Epithelial cell of esophagus (primary cell): ENCODE measurements around the gene FIBP.

Experiments used
- DNase-seq: peaks from one replicate; pipeline ENCODE4 v3.0.0; 2010; ENCODE audit warnings: low read depth
- H3K4me3 ChIP-seq: 2 replicates; pipeline ENCODE4 v1.5.1; 2011; ENCODE audit warnings: mild to moderate bottlenecking, low read length, control low read depth
- TF ChIP-seq, protein P1 (sequence below): IDR thresholded peaks from 2 replicates; pipeline ENCODE4 v1.5.1; 2011; ENCODE audit warnings: low read depth, mild to moderate bottlenecking, low read length, control low read depth, inconsistent platforms; ENCODE audit not compliant: insufficient read depth; ENCODE audit errors: missing control alignments

Gene FIBP

DNA sequence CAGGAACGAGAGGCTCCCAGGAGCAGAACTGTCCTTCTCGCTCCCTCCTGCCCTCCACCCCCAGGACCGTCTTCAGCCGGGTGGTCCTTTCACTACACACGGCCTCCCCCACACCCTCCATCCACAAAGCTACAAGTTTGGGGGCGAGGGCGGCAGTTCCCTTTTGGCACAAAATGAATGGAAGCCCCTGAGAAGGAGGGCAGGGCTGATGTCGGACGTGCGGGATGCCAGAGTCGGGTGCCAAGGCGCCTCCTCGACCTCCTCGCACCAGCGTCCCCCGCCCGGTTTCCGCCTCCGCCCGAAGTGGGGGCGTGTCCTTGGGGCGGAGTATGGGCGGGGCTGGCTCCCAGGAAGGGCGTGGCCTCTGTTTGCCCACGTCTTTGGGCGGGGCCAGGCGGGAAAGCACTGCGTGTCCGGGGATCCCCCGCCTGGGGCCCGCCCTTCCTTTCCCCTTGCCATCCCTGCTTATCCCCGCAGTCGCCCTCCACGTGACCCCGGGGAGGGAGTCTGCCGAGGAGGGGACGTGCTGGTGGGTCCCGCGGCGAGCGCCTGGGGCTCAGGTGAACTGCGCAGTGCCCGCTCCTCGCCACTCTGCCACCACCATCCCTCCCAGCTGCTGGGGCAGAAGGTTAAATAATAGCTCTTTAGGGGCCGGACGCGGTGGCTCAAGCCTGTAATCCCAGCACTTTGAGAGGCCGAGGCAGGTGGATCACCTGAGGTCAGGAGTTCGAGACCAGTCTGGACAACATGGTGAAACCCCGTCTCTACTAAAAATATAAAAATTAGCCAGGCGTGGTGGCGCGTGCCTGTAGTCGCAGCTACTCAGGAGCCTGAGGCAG is 14.7 kb downstream of the FIBP start:
- TF ChIP-seq, protein P1, sequence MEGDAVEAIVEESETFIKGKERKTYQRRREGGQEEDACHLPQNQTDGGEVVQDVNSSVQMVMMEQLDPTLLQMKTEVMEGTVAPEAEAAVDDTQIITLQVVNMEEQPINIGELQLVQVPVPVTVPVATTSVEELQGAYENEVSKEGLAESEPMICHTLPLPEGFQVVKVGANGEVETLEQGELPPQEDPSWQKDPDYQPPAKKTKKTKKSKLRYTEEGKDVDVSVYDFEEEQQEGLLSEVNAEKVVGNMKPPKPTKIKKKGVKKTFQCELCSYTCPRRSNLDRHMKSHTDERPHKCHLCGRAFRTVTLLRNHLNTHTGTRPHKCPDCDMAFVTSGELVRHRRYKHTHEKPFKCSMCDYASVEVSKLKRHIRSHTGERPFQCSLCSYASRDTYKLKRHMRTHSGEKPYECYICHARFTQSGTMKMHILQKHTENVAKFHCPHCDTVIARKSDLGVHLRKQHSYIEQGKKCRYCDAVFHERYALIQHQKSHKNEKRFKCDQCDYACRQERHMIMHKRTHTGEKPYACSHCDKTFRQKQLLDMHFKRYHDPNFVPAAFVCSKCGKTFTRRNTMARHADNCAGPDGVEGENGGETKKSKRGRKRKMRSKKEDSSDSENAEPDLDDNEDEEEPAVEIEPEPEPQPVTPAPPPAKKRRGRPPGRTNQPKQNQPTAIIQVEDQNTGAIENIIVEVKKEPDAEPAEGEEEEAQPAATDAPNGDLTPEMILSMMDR: no peak
- DNase-seq: peak; percentile 92

DNA sequence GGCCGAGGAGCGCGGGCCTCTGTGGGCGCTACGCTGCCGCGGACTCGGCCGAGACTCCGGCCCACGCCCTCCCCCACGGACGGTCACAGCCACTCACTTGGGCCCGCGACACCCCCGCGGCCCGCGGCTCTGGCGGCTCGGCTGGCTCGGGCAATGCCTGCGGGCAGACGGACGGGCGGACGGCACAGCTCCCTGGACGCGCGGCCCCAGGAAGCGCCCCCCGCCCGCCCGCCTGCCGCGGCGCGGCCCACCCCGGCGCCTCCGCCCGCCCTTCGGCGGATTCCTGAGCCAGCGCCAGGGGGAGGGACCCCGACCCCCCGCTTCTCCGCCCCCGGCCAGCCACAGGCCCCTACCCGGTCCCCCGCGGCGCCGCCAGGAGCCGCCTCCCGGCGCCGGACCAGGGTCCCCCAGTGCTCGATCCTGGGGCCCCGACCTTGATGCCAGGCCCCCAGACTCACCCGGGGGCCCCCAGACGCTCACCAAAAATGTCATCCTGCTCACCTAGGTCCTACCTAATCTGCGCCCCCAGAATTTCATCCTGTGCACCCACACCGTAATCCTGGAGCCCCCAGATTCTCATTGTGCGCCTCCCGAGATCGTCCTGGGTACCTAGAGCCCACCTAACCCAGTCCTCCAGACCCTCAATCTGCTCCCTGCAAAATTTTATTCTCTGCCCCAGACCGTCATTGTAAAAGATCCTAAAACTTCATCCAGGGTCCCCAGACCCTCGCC is 15.5 kb downstream of the FIBP start, which contains the start of gene EFEMP2:
Gene EFEMP2 (minus strand): TSS at position 215 of the 732 bp plus-strand sequence. CDS start 446 bp downstream, outside the sequence.
- TF ChIP-seq, protein P1: no peak
- peak within 1 kb of the TSS; percentile 65 for H3K4me3 ChIP-seq
- no peak for DNase-seq

More for the DNA sequence above, 14.7 kb downstream of the FIBP start:
- peak overlapping the region; percentile 65 for H3K4me3 ChIP-seq

DNA sequence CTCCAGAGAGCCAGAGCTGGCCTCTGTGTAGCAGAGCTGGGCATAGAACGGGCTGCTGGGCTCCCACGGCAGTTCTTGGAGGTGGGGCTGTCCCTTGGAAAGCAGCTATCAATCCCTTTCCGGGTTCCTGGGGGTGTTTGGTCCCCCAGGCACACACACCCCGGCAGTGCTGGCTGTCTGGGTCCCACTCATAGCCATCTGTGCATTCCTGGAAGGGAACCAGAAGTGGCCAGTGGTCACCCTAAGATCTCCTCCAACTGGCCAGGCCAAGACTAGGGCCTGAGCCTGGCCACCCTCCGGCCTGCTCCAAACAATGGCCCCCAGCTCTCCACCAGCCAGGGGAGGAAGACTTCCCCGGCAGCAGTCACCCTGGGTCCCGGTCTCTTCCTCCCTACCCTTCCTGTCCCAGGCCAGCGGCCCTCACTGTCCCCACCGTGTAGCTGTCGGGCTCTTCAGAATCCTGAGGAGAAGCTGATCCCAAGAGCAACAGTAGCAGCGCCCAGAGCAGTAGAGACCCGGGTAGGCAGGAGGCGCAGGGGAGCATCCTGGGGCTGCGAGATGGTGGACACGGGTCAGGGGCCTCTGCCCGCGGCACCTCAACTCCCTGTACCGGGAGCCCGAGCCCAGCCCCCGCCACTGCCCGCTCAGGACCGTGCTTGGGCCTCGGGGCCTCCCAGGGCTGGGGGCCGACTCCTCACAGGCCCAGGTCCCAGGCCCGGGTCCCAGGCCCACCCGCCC is 16.3 kb downstream of the FIBP start:
- peak overlapping the region; percentile 19 for H3K4me3 ChIP-seq
- no peak for DNase-seq
- TF ChIP-seq, protein P1: no peak

DNA sequence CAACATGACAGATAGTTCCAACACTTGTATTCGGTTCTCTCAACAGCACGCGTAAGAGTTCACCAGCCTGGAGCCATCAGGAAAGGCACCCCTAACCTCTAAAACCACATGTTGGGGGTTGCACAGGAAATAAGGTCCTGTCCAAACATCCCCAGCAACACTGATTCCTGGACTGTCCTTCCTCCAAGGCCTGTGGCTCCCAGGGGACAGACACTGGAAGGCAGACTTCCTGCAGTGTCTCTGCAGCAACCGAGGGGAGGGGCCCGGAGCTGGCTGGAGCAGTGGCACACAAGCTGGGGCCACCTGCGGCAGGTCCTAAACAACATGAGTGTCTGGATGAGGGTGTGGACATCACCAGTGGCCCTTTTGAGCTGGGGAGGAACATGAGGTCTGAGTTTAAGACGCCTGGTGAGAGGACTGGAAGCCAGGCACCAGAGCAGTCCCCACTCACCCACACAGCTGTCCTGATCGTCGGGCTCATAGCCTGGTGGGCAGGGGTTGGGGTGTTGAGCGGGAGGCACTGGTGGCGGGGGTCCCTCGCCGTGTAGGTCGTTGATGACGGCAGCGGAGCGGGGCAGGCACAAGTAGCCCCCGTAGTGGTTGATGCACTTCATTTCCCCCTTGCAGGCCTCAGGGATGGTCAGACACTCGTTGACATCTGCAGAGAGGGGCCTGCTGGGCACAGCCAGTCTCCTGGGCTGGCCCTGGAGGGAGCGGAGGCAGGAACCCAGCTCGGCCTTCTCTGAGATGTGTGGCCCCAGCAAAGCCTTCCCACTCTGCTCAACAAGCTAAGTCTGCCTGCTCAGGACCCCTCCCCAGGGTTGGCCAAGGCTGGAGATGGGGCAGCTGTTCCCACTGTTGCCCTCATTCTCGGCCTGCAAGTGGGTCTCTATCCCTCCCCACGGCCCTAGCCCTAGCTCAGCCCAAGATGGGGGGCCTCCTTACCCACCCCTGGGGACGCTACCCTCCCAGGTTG is 17.3 kb downstream of the FIBP start:
- H3K4me3 ChIP-seq: no peak overlapping the region
- TF ChIP-seq, protein P1: no peak
- DNase-seq: no peak

DNA sequence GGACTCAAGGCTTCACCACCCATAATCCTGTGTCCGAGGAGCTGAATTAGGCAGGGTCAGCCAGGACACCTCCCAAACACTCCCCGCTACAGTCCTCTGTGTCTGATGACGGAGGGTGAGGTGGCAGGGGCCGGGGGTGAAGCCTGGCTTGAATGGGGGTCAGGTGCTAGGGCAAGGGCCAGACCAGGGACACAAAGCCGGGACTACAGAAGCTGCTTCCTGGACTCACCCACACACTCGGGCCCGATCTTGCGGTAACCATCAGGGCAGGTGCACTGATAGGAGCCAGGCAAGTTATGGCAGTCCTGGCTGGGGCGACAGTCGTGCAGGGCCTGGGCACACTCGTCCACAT is 18.0 kb downstream of the FIBP start:
- TF ChIP-seq, protein P1: no peak
- no peak for DNase-seq
- no peak overlapping the region for H3K4me3 ChIP-seq
